GM18951 (cell line): Measurements from ENCODE around the gene DSCAML1.

ENCODE experiments used
- POLR2A ChIP-seq: IDR thresholded peaks from 4 replicates; pipeline ENCODE4 v1.6.1; 2011; ENCODE audit warnings: mild to moderate bottlenecking; ENCODE audit not compliant: insufficient read length, insufficient read depth; ENCODE audit errors: extremely low read depth
- in situ Hi-C: fragments of 300-500 bp; cut with MboI; formaldehyde crosslinking; loops from one replicate; pipeline ENCODE4 v1.12.0; 2022; ENCODE audit warnings: low sequenced_read_pairs, mixed read lengths, inconsistent platforms; ENCODE audit not compliant: unreplicated experiment

The DSCAML1 gene

DNA sequence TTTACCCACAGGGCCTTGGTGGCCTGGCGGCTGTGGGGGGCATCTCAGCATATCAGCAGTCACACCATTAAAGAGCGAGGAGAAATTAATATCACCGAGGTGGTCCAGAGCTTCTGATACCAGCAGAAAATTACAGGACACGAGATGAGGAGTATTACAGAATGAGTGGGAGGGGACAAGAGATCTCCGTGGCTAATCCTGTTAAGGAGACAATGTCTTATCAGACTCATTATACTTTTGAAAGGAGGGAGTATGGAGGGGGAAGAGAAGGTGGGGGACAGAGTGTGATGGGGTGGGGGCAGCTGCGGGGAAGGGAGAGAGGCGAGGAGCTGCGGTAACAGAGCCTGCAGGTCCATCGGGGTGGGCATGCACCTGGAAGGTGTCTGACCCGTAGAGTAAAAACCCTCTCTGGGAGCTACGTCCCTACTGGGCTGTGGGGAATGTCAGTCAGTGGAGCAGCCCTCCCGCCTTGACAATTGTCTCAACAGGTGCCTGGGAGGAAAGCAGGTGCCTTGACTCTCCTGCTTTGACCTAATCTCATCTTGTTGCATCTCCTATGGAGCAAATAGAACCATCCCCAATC, 245.2 kb downstream of the DSCAML1 start:
- TF ChIP-seq POLR2A, result no peak
- in situ Hi-C loops, result no loop called here

DNA sequence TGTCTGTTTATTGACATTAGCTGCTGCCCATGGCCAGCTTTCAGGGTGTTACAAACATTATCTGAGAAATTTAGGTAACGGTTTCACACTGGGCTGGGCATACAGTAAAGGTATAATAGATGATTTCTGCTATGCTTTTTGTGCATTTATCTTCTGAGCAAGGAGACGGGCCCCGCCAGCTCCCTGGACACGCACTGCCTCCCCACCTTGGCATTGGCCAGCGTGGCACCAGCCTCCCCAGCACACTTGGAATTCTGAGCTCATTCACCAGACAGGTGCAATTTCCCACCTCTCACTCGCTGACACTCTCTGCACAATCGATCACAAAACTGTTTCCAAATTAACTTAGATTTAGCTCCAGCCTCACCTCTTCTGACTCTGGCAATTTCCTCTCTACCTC, 246.6 kb downstream of the DSCAML1 start:
- in situ Hi-C loops, result no loop called here
- TF ChIP-seq POLR2A, result no peak

DNA sequence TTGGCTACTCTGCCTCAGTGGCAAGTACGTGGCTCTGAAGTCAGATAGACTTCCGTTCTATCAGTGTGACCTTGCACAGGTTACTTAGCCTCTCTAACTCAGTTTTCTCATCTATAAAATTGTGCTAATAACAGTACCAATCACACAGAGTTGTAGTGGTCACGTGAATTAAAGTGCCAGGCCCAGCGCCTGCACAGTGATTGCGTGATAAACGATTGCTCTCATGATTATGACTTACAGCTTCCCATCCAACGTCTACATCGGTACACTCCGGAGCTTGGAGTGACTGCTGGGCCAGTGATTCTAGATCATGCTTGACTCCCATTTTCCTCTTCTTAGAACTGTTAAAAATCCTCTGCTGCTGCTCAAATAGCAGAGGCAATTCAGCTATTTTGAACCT, 247.6 kb downstream of the DSCAML1 start:
- TF ChIP-seq POLR2A, result no peak
- in situ Hi-C loops, result no loop called here

DNA sequence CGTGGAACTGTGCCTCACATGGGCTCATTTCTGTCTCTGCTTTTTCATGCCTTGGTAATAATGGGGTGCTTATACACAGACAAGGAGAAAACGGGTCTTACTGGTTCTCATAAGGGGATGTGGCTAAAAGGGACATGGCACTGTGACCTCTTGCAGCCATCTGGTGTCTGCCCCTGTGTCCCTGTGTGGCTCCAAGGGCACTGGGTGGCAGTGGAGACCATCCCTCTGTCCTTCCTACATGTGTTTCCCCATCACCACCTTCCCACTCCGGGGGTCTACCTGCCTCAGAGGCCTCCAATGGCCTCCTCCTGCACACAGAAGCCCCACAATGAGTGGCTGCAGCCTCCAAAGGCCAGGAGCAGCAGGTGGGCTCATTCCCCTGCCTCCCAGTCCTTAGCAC, 248.1 kb downstream of the DSCAML1 start:
- no peak for TF ChIP-seq POLR2A
- in situ Hi-C loops, result no loop called here

DNA sequence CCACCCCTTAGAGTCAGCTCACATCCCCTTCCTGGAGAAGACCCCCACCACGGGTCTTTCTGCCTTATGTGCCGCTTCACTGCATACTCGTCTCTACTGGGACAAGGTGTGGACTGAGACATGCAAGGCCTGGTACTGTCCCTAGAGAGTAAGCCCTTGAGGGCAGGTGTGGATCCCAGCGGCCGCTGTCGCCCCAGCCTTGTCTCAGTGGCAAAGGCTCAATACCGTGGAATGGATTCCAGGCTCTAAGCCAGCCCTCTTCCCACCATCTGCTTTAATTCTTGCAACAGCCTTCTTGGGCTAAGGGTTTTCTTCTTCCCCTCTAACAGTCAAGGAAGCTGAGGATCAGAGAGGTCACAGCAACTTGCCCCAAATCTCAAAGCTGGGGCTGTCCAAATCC, 249.1 kb downstream of the DSCAML1 start:
- in situ Hi-C loops, result no loop called here
- no peak for TF ChIP-seq POLR2A

DNA sequence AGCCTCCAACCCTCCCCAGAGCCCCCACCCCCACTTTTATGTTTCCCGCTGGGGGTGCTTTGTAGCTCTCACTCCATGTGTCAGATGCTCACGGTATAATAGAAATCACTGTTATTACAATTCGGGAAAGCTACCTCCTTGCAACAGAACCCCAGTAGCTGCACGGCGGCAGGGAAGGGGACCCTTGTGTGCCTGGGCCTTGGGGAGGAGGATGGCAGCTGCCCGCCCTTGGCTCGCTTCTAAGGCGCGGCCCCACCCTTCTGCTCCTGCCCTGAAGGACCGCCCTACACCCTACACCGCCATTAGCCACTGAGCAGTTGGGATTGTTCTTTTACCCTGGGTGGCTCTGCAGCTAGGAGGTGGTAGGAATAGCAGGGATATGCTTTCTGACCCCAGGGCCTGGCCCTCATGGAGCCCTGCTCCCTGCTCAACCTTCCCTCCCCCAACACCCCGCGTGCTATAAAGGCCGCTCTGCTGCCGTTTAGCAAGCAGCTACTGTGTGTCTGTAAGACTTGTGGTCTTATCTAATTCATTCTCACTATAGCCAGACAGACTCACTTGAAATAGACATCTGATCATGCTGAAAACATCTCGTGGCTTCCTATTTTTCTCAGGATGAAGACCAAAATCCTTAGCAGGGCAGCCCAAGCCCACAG, 249.7 kb downstream of the DSCAML1 start:
- in situ Hi-C loops, result no loop called here
- no peak for TF ChIP-seq POLR2A

DNA sequence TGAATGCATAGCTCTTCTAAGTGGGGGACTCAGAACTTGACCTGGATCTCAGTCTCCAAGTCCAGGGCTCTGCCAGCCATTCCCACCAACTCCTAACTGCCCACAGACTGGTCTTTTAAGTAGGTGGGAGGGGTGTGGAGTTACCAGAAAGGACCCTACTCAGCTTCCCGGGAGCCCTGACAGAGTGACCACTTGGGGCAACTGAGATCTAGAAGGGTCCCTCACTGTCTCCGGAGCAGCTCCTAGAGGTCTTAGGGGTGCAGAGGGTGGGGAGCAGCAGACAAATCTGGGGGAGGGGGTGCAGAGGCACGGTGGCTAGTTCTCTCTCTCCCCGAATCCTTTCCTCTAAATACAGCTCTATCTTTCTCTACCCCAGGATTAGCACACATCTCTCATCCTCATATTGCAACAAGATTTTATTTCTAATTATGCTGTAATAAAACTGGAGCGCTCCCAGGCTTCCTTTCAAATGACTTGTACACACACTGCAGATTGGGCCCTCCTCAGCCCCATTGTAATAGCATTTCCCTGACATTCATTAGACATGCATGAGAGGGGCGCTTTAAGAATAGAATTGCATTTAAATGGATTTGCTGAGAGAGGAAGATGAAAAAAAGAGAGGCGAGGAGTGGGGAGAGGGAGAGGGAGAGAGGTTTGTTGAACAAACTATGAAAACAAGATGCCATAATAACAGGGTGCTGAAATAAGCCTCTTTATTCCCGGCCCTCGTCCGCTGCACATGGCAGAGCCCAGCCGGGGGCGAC, 250.4 kb downstream of the DSCAML1 start:
- in situ Hi-C loops, result no loop called here
- no peak for TF ChIP-seq POLR2A

DNA sequence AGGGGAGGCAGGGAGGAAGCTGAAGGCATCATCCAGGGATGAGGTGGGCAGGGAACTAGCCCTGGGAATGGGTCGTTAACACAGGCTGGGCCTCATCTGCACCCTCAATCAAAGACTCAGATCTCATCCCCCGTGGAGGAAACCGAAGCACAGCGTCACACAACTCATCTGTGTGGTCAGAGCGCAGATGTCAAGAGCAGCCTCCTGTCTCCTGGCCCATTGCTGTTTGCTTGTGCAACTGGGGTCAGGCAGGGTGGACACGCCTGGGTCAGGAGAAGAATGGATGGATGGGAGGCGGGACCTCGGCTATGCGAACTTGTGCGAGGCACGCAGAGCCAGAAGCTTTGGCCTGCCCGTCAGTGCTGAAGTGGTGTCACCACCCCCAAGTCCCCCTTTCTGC, 251.3 kb downstream of the DSCAML1 start:
- TF ChIP-seq POLR2A, result no peak

DNA sequence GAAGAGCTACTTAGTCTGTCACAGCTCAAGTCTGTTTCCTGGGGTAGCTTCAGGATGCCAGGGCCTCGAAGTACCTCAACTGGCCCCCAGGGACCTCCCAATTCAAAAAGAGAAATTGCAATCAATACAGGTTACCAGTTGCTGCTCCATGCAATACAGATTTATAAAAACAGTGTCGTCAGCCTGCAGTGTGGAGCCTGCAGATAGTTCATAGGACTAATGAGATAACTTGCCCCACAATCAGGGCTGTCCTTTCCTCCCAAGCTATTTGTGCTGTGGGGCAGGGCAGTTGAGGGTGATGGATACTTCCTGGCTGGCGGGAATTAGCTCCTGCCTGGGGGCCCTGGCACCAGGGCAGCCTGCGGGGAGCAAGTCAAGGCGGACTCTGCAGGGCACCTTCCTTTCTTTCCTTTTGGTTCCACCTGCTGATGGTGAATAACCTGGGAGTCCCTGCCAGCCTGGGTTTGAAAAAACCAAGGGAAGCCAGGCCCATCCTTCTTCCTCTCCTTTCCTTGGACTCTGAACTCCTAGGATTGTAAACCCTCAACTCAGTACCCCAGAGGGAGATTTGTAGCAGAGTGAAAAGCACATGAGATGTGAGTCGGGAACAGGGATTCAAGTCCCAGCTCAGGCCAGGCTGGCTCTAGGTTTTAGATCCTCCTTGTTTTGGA, 252.8 kb downstream of the DSCAML1 start:
- no peak for TF ChIP-seq POLR2A
- in situ Hi-C loops, result no loop called here

More for the DNA sequence above, 251.3 kb downstream of the DSCAML1 start:
- in situ Hi-C loops, result no loop called here

DNA sequence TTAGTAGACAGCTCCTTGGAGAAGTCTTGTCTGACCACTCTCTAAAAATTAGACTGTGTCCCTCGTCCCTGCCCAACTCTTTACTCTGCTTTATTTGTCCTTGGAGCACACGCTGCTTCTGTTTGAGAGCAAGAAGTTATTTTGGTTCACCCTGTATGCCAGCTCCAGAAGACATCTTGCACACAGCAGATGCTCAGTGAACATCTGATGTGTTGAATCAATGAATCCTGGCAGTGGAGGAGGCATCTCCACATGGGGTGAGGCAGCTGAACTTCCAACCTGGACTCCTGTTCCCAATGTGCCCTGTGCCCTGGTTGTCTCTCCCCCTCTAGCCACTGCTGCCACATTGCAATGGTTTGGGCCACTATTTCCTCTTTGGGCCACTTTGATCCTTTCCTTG, 255.8 kb downstream of the DSCAML1 start:
- TF ChIP-seq POLR2A, result no peak
- in situ Hi-C loops, result no loop called here

DNA sequence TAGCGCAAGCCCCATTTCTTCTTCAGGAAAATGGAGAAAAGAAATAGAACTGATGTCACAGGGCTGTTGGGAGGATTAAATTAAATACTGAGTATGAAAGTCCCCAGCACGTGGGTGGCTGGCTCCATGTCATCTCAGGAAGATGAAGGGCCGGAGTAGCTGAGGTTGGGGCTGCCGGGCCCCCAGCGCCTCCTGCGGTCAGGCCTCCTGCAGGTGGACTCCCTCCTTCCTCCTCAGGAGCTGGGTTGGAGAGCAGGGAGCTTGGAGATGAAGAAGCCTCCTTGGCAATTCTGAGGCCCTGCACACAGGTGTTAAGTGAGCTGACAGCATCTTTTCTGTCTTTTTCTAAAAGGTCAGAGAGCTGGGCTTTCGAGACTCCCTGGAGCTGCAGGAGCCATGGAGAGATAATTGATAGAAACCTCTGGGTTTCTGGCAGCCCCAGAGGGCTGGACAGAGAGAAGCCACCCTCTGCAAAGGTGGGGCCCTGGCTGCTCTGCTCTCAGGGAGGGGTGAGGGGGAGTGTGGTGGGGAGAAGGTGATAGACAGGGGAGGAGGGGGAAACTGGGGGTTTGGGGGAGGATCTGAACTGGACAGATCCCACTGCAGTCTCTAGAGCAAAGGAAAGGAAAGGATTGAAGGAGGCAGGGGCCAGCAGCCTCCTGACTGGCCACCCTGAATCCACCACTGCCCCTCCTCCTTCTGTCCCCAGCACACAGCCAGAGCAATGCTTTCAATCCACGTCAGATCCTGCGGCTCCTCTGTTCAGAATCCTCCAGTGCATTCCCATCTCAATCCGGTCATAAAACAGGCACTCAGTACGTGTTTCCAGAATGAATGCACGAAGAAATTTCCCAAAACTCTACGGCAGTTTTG, 258.5 kb downstream of the DSCAML1 start:
- no peak for TF ChIP-seq POLR2A
- in situ Hi-C loops, result no loop called here

DNA sequence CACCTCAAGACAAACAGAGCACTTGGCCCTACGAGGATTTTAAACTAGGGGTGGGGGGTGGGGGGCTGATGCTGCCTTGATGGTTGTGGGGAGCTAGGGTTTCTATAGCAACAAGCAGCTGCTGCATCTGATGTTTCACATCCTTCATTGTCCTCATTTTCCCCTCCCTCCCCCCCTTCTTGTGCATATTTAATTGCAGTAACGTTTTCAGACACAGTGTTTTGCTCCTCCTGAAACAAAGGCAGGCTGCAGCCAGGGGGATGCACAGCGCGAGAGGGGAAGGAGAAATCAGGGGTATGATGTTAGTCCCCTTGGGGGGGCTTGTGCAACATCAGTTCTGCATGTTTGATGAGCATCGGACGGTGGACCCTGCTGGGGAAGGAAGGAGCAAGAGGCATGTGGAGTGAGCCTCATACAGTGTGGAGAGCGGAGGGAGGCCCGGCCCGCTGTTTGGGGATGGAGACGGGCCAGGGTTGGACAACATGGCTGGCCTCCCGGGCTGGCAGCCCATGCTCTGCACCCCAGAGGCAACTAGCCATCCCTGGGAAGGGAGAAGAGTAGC, 261.1 kb downstream of the DSCAML1 start:
- in situ Hi-C loops, result no loop called here

More for the DNA sequence above, 261.1 kb downstream of the DSCAML1 start:
- no peak for TF ChIP-seq POLR2A
